SK-N-MC (cell line): ENCODE results near the gene SMAD6.
"Not testable (repeated sequence)": the region's sequence is repeated elsewhere in the genome, so short reads cannot be mapped to it uniquely, and the experiment has no call there.

Experiments used
- DNase-seq: peaks from one replicate; pipeline ENCODE4 v3.0.0-alpha.2; 2011; ENCODE audit warnings: low read depth, low spot score
- H3K27ac ChIP-seq: fragments of 200-600 bp; sonication (generic); 2 replicates; pipeline ENCODE4 v1.5.1; 2016; ENCODE audit warnings: mixed run types
- H3K36me3 ChIP-seq: fragments of 200-600 bp; sonication (generic); 2 replicates; pipeline ENCODE4 v1.6.1; 2017; ENCODE audit warnings: antibody characterized with exemption, low read length, mixed read lengths; ENCODE audit not compliant: insufficient read depth
- H3K4me3 ChIP-seq: fragments of 200-600 bp; sonication (generic); 2 replicates; pipeline ENCODE4 v1.5.1; 2016
- H3K9ac ChIP-seq: fragments of 200-600 bp; sonication (generic); 2 replicates; pipeline ENCODE4 v1.8.0; 2017; ENCODE audit warnings: mixed run types, mixed read lengths; ENCODE audit not compliant: insufficient read length
- H3K9me3 ChIP-seq: fragments of 200-600 bp; sonication (generic); 2 replicates; pipeline ENCODE4 v1.6.1; 2017; ENCODE audit warnings: low read depth, mild to moderate bottlenecking, antibody characterized with exemption, low read length, moderate library complexity, mixed read lengths
- EZH2 ChIP-seq: fragments of 200-600 bp; sonication (generic); IDR thresholded peaks from one replicate; pipeline ENCODE4 v1.6.1; 2017; ENCODE audit warnings: antibody characterized with exemption
- FOXP2 ChIP-seq: optimal IDR thresholded peaks from 2 replicates; pipeline ENCODE3; 2011; ENCODE audit warnings: mild to moderate bottlenecking, moderate library complexity; ENCODE audit not compliant: insufficient read depth; ENCODE audit errors: extremely low read length, control extremely low read depth
- POLR2AphosphoS5 ChIP-seq: IDR thresholded peaks from 2 replicates; pipeline ENCODE4 v1.6.1; 2012; ENCODE audit warnings: mild to moderate bottlenecking, low read depth, low read length, borderline replicate concordance

Gene SMAD6

DNA sequence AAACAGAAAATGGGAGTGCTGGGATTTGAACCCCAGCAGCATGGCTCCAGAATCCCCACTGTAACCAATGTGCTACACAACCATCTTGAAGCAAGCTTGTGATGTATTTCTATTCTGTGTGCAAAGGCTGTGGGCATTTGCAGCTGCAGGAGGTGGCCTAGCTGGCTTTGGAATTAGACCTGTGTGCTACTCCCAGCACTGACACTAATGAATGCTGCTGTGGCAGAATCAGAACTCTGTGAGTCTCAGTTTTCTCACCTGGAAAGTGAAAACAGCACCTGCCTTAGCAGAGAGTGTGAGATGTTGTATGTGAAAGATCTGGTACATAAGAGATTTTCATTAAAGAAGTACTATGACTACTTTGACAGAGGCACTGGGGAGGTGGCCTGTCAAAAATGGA, 21.5 kb upstream of the SMAD6 start:
- Histone ChIP-seq H3K9ac (no peak overlapping the region), H3K9me3 (no peaks in the 10 kb centered on the region), H3K36me3 (no peaks in the 10 kb centered on the region), H3K27ac (peak overlapping the region; percentile 86; the same call in 1 of the 2 replicates), H3K4me3 (no peak overlapping the region)
- DNase-seq, result no peak
- no peak for TF ChIP-seq POLR2AphosphoS5
- no peak for TF ChIP-seq FOXP2
- no peak for TF ChIP-seq EZH2

- Histone ChIP-seq H3K9me3 (no peaks in the 10 kb centered on the region), H3K36me3 (no peaks in the 10 kb centered on the region), H3K9ac (no peak overlapping the region), H3K4me3 (no peak overlapping the region), H3K27ac (no peak overlapping the region)
- TF ChIP-seq EZH2, result no peak
- TF ChIP-seq POLR2AphosphoS5, result no peak
- TF ChIP-seq FOXP2, result no peak
- no peak for DNase-seq
Measured at GRCh38 chr15:66681395-66681794, 20.6 kb upstream of the SMAD6 start.

GRCh38 chr15:66682246-66682645, 19.8 kb upstream of the SMAD6 start:
- DNase-seq, result no peak
- no peaks in the 10 kb centered on the region for H3K9me3 ChIP-seq

GRCh38 chr15:66682865-66683264, 19.2 kb upstream of the SMAD6 start:
- Histone ChIP-seq H3K27ac (no peak overlapping the region), H3K9ac (no peak overlapping the region), H3K36me3 (no peaks in the 10 kb centered on the region), H3K9me3 (no peaks in the 10 kb centered on the region), H3K4me3 (no peak overlapping the region)
- TF ChIP-seq EZH2 (no peak), FOXP2 (no peak), POLR2AphosphoS5 (no peak)
- DNase-seq, result no peak

More at GRCh38 chr15:66682246-66682645, 19.8 kb upstream of the SMAD6 start:
- H3K9ac ChIP-seq, result no peak overlapping the region
- H3K4me3 ChIP-seq, result no peak overlapping the region
- no peaks in the 10 kb centered on the region for H3K36me3 ChIP-seq
- H3K27ac ChIP-seq, result no peak overlapping the region
- TF ChIP-seq POLR2AphosphoS5 (no peak), FOXP2 (no peak), EZH2 (no peak)

DNA sequence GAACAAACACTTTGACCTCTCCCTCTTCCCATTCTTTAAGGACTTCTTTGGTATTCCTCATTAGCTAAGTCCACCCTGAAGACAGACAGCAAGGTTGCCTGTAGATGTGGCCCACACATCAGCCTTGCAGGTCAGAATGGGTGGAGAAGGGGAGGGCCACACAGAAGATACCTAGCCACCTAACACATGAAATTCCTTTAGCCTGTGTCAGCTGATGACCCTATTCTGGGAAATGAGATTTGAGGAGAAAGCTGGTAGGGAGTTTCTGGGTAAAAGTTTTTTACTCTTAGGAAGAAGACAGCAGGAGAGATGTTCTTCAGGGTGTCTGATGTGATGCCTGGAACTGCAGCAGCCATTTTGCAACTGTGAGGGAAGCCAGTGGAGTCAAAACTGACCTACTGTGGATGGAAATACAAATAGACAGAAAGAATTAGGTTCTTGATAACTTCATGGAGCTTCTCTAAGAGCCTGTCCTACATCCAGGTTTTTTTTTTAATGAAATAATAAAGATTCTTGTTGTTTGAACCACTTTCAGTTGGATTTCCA, 17.8 kb upstream of the SMAD6 start:
- Histone ChIP-seq H3K27ac (no peak overlapping the region), H3K4me3 (no peak overlapping the region), H3K9me3 (no peaks in the 10 kb centered on the region), H3K9ac (no peak overlapping the region), H3K36me3 (no peaks in the 10 kb centered on the region)
- no peak for TF ChIP-seq FOXP2
- TF ChIP-seq EZH2, result no peak
- TF ChIP-seq POLR2AphosphoS5, result no peak
- no peak for DNase-seq

DNA sequence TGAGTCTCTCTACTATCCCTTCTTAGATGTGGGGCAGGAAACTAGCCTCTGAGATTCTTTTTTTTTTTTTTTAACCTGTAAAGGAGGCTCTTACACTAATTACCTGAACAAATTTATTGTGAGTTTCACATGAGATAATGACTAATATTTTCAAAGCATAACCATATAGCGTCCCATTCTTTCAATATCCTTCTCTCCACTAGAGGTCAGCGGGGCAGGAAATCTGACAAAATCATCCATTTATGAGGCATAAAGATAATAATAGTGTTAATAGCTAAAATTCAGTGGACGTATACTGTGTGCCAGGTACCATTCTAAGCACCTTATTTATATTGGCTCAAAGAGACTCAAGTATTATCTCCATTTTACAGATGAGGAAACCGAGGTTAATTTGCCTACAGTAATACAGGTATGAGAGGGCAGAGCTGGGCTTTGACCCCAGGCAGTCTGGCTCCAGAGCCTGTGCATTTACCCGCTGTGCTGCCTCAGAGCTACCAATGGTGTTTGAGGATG, 16.3 kb upstream of the SMAD6 start:
- no peaks in the 10 kb centered on the region for H3K9me3 ChIP-seq
- no peaks in the 10 kb centered on the region for H3K36me3 ChIP-seq
- DNase-seq, result no peak
- no peak overlapping the region for H3K4me3 ChIP-seq
- TF ChIP-seq FOXP2 (no peak), EZH2 (no peak), POLR2AphosphoS5 (no peak)
- H3K27ac ChIP-seq, result no peak overlapping the region
- no peak overlapping the region for H3K9ac ChIP-seq

- H3K9ac ChIP-seq, H3K4me3 ChIP-seq, DNase-seq, H3K9me3 ChIP-seq, H3K36me3 ChIP-seq, H3K27ac ChIP-seq: not testable (repeated sequence)
Measured at GRCh38 chr15:66690912-66691311, 11.1 kb upstream of the SMAD6 start.

DNA sequence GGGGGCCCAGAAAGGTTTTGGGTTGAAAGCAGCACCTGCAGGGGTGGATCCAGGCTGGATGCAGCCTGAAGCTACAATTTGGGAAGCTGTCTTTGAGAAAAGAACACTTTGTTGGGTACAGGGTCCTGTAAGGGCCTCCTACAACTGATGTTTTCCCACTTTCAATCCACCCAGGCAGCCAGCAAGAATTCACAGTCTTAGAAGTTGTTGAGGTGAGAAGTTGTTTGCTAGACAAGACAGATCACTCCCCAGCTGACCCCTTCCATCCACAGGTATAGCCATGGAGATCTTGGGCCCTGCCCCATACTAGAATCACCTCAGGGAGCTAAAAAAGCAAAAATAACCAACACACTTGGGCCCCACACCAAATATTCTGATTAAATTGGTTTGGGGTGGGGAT, 10.3 kb upstream of the SMAD6 start:
- no peak overlapping the region for H3K27ac ChIP-seq

DNA sequence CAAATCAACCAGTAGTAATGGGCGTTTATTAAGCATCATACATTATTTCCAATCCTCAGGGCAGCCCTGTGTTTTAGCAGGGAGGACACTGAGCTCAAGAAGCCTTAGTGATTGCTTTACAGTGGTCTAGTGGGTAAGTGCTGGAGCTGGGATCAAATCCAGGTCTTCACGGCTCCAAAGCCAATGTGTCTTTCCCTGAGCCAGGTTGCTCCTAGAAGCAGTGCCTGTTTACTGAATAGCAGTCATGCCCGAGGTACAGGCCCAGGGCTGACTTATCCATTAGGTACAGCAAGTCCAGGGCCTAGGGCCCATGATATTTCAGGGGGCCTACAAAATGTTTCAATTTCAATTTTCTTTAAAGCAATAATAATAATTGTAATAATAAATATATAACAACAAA, 9.6 kb upstream of the SMAD6 start:
- Histone ChIP-seq H3K9me3 (no peaks in the 10 kb centered on the region), H3K4me3 (no peak overlapping the region), H3K27ac (no peak overlapping the region), H3K9ac (no peak overlapping the region), H3K36me3 (no peaks in the 10 kb centered on the region)
- TF ChIP-seq EZH2, result no peak
- no peak for TF ChIP-seq FOXP2
- TF ChIP-seq POLR2AphosphoS5, result no peak
- DNase-seq, result no peak

More for the DNA sequence above, 10.3 kb upstream of the SMAD6 start:
- TF ChIP-seq EZH2, result no peak
- no peak for TF ChIP-seq POLR2AphosphoS5
- TF ChIP-seq FOXP2, result no peak
- Histone ChIP-seq H3K4me3 (no peak overlapping the region), H3K9me3 (no peaks in the 10 kb centered on the region), H3K36me3 (no peaks in the 10 kb centered on the region), H3K9ac (no peak overlapping the region)
- no peak for DNase-seq
